KMS-11 (cell line): ENCODE measurements around the gene CEBPA.

ENCODE experiments used
- H2AFZ ChIP-seq: fragments of 200-600 bp; sonication (generic); 2 replicates; pipeline ENCODE4 v1.6.1; 2016; ENCODE audit warnings: antibody characterized with exemption, mixed run types, low read depth
- H3K27ac ChIP-seq: fragments of 200-600 bp; sonication (generic); 2 replicates; pipeline ENCODE4 v1.6.1; 2016; ENCODE audit warnings: mild to moderate bottlenecking, mixed run types
- H3K27me3 ChIP-seq: fragments of 200-600 bp; sonication (generic); 2 replicates; pipeline ENCODE4 v1.6.1; 2017; ENCODE audit warnings: mild to moderate bottlenecking, low read depth, mixed run types, moderate library complexity; ENCODE audit not compliant: insufficient read depth
- H3K36me3 ChIP-seq: fragments of 200-600 bp; sonication (generic); 2 replicates; pipeline ENCODE4 v1.6.1; 2017; ENCODE audit warnings: mild to moderate bottlenecking, mixed run types; ENCODE audit not compliant: insufficient read depth
- H3K4me1 ChIP-seq: fragments of 200-600 bp; sonication (generic); 2 replicates; pipeline ENCODE4 v1.6.1; 2016; ENCODE audit warnings: mild to moderate bottlenecking, low read depth, mixed run types; ENCODE audit not compliant: poor library complexity, severe bottlenecking
- H3K4me2 ChIP-seq: fragments of 200-600 bp; sonication (generic); 2 replicates; pipeline ENCODE4 v1.7.0; 2016; ENCODE audit warnings: mild to moderate bottlenecking, mixed run types
- H3K4me3 ChIP-seq: fragments of 200-600 bp; sonication (generic); IDR thresholded peaks from 2 replicates; pipeline ENCODE4 v1.6.1; 2017; ENCODE audit warnings: low read depth, low read length, mixed read lengths; ENCODE audit not compliant: insufficient read depth
- H3K79me2 ChIP-seq: fragments of 200-600 bp; sonication (generic); 2 replicates; pipeline ENCODE4 v1.6.1; 2016; ENCODE audit warnings: low read depth, mixed run types; ENCODE audit not compliant: insufficient read depth
- H3K9ac ChIP-seq: fragments of 200-600 bp; sonication (generic); 2 replicates; pipeline ENCODE4 v1.6.1; 2016; ENCODE audit warnings: mild to moderate bottlenecking, mixed run types
- H4K20me1 ChIP-seq: fragments of 200-600 bp; sonication (generic); 2 replicates; pipeline ENCODE4 v1.6.1; 2016; ENCODE audit warnings: mild to moderate bottlenecking, mixed run types; ENCODE audit not compliant: insufficient read depth
- TF ChIP-seq, protein P1 (sequence below): fragments of 200-600 bp; sonication (generic); conservative IDR thresholded peaks from 2 replicates; pipeline ENCODE4 v1.6.1; 2017; ENCODE audit warnings: low read depth, mild to moderate bottlenecking, antibody characterized with exemption, low read length, moderate library complexity, mixed read lengths

CEBPA gene

DNA sequence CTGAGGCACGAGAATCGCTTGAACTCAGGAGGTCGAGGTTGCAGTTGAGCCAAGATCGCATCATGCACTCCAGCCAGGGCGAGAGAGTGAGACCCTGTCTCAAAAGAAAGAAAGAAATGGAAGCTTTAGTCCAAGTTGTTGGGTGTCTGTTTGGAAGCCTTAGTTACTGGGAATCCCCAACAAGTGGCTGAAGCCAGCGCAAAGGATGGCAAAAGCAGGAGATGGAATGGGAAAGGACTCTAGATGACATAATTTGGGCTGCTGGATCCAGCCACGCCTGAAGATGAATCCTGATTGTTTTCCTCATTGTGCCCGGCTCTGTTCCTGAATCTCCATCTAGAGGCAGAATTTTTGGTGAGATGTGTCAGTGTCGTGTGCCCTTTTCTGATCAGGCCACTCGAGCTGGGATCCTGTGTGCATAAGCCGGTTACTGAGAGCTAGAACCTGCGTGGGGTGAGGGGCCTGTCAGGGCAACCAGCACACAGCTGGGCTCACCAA lies 18.1 kb downstream of the CEBPA start:
- no peaks in the 10 kb centered on the region for H3K36me3 ChIP-seq
- no peak overlapping the region for H3K27ac ChIP-seq
- no peak overlapping the region for H3K4me2 ChIP-seq
- no peak overlapping the region for H3K4me3 ChIP-seq
- no peaks in the 10 kb centered on the region for H3K27me3 ChIP-seq
- peaks cover 22% of the 10 kb centered on the region for H3K4me1 ChIP-seq
- TF ChIP-seq, protein P1, sequence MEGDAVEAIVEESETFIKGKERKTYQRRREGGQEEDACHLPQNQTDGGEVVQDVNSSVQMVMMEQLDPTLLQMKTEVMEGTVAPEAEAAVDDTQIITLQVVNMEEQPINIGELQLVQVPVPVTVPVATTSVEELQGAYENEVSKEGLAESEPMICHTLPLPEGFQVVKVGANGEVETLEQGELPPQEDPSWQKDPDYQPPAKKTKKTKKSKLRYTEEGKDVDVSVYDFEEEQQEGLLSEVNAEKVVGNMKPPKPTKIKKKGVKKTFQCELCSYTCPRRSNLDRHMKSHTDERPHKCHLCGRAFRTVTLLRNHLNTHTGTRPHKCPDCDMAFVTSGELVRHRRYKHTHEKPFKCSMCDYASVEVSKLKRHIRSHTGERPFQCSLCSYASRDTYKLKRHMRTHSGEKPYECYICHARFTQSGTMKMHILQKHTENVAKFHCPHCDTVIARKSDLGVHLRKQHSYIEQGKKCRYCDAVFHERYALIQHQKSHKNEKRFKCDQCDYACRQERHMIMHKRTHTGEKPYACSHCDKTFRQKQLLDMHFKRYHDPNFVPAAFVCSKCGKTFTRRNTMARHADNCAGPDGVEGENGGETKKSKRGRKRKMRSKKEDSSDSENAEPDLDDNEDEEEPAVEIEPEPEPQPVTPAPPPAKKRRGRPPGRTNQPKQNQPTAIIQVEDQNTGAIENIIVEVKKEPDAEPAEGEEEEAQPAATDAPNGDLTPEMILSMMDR, result no peak
- no peak overlapping the region for H2AFZ ChIP-seq
- no peaks in the 10 kb centered on the region for H4K20me1 ChIP-seq
- H3K9ac ChIP-seq, result no peak overlapping the region
- no peaks in the 10 kb centered on the region for H3K79me2 ChIP-seq

DNA sequence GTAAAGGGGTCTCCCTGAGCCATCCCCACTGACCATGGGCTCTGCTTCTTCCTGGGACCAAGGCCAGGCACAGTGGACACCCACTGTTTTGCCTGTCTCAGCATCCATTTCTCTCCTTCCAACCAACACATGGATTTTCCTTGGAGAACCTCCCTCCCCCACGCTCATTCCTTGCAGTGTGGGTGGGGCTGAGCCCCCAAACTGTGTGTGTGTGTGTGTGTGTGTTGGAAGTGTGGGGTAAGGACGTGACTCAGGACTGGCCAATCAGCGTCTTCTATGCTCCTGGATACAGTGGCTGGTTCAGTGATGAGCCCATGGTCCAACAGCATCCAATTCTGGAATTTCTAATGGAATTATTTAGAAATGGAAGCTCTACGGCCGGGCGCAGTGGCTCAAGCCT lies 18.7 kb downstream of the CEBPA start:
- Histone ChIP-seq H3K4me1 (peaks cover 28% of the 10 kb centered on the region), H3K79me2 (no peaks in the 10 kb centered on the region), H2AFZ (no peak overlapping the region), H3K4me3 (no peak overlapping the region), H3K4me2 (no peak overlapping the region), H3K27me3 (no peaks in the 10 kb centered on the region), H4K20me1 (no peaks in the 10 kb centered on the region), H3K27ac (no peak overlapping the region), H3K9ac (no peak overlapping the region), H3K36me3 (no peaks in the 10 kb centered on the region)
- TF ChIP-seq, protein P1, result no peak

DNA sequence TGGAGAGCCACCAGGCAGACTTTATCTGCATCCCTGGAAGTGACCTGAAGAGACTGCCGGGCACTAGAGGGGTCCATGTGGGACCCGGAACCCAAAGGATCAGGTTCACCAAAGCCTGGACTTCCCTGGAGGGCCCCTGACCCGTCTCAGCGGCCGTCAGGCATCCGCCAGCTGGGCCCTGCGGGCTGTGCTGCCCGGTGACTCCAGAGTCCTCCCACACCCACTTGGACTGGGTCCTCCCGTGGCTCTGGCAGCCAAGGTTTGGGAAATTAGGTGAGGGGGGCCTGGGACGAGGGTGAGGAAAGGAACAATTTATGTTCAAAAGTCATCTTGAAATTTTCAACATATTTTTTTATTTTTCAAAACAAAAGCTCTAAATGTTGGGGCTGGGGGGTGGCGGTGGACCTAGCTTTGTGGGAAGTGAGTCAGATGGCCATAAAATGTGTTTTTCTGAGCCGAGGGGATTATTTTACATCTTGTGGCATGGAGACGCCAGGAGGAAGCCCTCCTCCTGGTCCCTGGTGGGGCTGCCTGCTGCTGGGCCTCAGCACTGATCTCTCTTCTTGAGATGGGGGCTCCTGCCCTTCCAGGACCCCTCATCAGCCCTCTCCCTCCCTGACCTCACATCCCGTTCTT lies 20.2 kb downstream of the CEBPA start:
- H3K4me2 ChIP-seq, result no peak overlapping the region

DNA sequence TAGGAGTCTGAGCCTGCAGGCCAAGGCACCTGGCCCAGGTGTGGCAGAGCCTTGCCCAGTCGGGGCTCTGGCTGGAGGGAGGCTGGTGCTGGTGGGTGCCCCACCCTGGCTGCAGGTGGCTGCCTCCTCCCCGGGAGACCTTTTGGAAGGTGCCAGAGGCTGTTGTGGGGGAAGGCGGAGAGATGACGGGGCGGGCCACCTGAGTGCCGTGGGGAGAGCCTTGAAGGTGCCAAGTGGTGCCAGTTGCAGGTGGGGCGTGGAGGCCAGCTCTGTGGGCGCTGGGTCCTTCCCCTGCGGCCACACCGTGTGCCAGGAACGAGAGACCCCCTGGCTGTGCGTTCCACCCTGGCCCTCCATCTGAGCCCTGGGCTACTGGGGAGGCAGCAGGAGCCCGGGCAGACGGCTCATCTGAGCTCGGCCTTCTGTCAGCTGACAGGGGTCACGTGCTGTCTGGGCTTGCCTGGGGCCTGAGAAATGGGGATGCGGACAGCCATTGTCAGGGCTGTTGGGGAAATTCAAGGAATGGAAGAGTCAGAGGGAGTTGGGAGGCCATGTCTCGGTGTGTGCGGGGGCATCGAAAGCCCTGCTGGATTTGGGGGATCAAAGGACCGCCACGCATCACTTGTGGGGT lies 20.9 kb downstream of the CEBPA start:
- peak overlapping the region; percentile 48; the same call in 1 of the 2 replicates for H2AFZ ChIP-seq
- peak overlapping the region; percentile 65; the same call in 1 of the 2 replicates for H3K9ac ChIP-seq
- no peaks in the 10 kb centered on the region for H4K20me1 ChIP-seq
- H3K4me1 ChIP-seq, result peaks cover 33% of the 10 kb centered on the region
- no peaks in the 10 kb centered on the region for H3K27me3 ChIP-seq
- no peaks in the 10 kb centered on the region for H3K79me2 ChIP-seq
- peak overlapping the region; percentile 72; the same call in 1 of the 2 replicates for H3K4me2 ChIP-seq
- H3K4me3 ChIP-seq, result no peak overlapping the region
- H3K36me3 ChIP-seq, result no peaks in the 10 kb centered on the region
- peak overlapping the region; percentile 86; the same call in 1 of the 2 replicates for H3K27ac ChIP-seq
- TF ChIP-seq, protein P1, result no peak

More for the DNA sequence above, 20.2 kb downstream of the CEBPA start:
- H2AFZ ChIP-seq, result no peak overlapping the region
- no peaks in the 10 kb centered on the region for H3K36me3 ChIP-seq
- H3K4me3 ChIP-seq, result no peak overlapping the region
- TF ChIP-seq, protein P1, result no peak
- H3K27ac ChIP-seq, result no peak overlapping the region
- H3K27me3 ChIP-seq, result no peaks in the 10 kb centered on the region
- no peaks in the 10 kb centered on the region for H3K79me2 ChIP-seq
- peaks cover 33% of the 10 kb centered on the region for H3K4me1 ChIP-seq
- H4K20me1 ChIP-seq, result no peaks in the 10 kb centered on the region
- no peak overlapping the region for H3K9ac ChIP-seq
